ENCODE data around the gene DNER.
"Not testable (repeated sequence)": the region's sequence is repeated elsewhere in the genome, so short reads cannot be mapped to it uniquely, and the experiment has no call there.

Gene DNER

GRCh38 chr2:229562472-229563127 lies 151.8 kb downstream of the DNER start:
- no peak for DNase-seq

DNA sequence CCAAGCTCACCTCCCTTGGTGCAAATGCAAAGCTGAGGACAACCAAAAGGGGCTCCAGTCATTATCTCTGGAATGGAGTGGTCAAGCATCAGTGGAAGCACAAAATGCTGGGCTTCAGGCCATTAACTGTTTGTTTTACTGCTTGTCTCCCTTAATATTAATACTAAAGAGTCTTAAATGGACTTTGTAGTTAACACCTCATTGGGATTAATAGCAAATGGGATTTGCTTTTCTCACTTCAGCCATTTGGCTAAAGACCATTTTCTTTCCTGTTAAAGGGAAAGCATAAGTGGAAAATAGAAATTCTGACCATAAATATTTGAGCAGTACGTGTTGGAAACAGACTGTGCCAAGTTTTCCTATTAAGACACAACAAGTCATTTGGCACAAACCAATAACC lies 154.4 kb downstream of the DNER start:
- DNase-seq = no peak

DNA sequence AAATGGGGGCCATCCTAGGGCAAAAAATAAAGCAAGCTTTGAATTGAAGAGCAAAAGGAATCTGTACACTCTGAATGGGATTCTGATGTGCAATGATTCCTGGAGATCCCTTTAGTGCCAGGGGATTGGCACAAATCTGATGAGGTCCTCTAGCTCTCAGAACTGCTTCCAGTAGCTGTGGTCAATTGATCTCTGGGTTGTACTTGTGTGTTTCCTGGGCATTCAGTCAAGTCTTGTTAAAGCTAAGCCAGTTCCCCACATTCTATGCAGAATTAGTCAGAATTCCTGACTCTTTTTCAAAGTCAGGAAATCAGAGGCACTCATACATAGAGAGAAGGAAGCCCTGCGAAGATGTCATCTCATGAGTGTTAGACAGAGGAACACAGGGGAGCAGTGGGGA lies 161.3 kb downstream of the DNER start:
- DNase-seq = no peak

GRCh38 chr2:229543176-229543873 lies 171.0 kb downstream of the DNER start:
- DNase-seq = no peak

DNA sequence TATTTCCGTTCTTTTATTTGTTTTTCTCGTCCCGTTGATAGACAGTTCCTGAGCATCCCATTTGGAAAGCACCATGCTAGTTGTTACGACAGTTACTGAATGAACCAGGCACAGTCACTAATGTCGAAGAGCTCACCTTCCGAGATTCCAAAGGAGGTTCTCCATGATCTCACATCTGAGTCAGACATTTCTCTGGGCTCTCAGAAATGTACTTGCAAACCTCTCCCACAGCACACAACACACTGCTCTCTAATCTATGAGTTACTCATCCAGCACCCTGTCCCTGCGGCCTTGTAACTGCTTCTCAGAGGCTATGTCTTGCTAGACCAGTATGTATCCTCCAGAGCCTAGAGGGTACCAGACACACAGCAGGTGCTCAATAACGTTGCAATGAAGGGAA lies 174.7 kb downstream of the DNER start:
- no peak for DNase-seq

DNA sequence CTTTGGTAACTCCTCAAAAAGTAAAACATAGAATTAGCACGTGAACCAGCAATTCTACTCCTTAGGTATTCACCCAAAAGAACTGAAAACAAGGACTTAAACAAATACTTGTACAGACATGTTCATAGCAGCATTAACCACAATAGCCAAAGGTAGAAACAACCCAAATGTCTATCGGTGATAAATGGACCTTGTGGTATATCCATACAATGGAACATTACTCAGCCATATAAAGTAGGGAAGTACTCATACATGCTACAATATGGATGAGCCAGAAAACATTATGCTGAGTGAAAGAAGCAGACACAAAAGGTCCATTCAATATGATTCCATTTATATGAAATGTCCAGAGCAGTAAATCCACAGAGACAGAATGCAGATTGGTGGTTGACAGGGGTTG lies 182.8 kb downstream of the DNER start:
- DNase-seq = no peak

DNA sequence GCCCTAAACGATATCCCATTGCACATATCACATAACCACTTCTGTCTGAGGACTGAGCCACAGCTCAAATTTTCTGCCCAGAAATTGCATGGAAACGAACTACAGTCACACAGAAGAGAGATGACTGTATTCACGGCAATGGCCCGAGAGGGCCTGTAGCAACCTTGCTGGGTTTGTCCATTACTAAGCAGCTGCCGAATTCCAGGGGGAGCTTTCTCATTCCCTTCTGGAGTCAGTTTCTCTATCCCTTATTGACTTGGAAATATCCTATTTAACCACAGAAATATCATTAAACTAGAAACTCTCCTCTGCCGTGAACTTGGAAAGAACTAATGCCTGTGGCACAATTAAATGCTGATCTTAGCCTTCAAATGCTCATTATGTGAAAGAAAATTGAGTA lies 183.9 kb downstream of the DNER start:
- no peak for DNase-seq

GRCh38 chr2:229528846-229529245 lies 185.5 kb downstream of the DNER start:
- DNase-seq = no peak

DNA sequence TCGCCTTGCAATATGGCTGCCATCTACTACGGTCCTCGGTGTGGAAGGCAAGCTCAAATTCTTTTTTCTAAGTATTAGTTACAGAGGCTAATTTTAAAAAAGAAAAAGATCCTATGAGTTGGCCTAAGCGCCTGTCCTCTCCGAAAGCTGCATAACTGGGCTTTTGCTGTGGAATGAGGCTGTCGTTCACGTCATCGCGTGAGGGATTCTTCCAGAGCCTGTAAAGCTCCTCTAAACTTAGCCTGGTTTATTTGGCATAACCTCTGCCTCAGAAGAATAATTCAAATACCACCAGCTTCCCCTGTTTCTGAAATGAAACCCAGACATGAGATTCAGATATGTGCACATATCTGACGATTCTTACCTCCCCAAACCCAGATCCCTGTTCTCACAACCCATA lies 187.4 kb downstream of the DNER start:
- no peak for DNase-seq

GRCh38 chr2:229524799-229525198 lies 189.6 kb downstream of the DNER start:
- no peak for DNase-seq

- DNase-seq = no peak
Observed at GRCh38 chr2:229523663-229524062, 190.7 kb downstream of the DNER start.

DNA sequence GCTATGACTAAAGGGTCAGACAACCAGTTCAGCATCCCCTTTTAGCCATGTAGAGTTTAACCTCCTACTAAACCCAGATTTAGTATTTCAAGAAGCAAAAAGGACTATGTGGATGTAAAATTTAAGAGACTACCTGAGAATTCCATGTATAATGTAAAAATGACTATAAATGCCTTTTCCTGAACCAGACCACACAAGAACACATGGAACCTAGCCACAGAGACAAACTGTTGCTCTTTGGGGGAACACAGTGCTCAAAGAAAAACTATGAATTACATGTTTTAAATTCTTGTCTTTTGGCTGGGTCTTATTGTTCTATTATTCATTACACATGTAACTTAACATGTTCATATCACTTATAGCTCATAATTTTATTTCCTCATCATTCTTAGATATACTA lies 192.8 kb downstream of the DNER start:
- DNase-seq = no peak

DNA sequence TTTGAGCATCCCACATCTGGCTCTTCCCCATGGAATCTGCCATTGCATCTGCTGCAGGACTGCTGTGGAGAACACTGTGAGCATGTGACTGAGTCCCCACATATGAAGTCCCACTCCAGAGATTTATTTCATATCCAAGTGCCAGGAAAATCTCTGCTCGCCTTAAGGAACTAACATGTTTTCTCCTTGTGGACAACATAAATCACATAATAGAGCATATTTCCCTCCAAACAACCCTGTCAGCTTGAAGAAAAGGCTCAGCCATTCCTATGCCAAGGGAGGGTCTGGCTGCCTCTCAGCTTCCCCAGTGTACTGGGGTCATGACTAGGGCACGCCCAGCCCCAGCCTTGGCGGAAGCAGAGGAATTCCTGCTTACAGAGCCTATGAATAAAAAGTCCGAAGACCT lies 193.7 kb downstream of the DNER start:
- no peak for DNase-seq

GRCh38 chr2:229519655-229520430 lies 194.5 kb downstream of the DNER start:
- DNase-seq = no peak

GRCh38 chr2:229514273-229514895 lies 200.0 kb downstream of the DNER start:
- DNase-seq = no peak

DNA sequence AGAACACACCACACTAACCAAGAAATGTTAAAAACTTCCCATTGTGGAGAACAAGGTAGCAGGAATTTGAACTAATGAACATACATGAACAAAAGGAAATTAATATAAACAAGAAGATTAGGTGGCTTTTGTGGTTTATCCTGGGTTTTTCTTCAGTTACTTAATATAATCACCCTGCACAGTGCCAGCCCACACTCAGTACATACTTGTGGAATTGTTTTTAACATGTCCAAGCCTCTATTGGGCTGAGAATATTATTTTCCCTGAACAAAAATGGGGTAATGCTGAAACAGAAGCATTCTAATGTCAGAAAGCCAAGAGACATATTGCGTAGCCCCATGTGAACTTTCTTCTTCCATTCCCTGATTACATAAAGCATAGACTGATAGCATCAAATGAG lies 202.8 kb downstream of the DNER start:
- no peak for DNase-seq

DNA sequence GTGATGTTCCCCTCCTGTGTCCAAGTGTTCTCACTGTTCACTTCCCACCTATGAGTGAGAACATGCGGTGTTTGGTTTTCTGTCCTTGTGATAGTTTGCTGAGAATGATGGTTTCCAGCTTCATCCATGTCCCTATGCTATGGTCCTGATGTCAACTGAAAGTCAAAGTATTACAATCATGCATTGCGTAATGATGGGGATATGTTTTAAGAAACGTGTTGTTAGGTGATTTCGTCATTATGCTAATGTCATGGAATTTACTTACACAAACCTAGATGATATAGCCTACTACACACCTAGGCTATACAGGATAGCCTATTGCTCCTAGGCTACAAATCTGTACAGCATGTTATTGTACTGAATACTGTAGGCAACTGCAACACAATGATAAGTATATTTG lies 207.7 kb downstream of the DNER start:
- DNase-seq = not testable (repeated sequence)

- DNase-seq = no peak
Observed at GRCh38 chr2:229501051-229501794, 213.1 kb downstream of the DNER start.

DNA sequence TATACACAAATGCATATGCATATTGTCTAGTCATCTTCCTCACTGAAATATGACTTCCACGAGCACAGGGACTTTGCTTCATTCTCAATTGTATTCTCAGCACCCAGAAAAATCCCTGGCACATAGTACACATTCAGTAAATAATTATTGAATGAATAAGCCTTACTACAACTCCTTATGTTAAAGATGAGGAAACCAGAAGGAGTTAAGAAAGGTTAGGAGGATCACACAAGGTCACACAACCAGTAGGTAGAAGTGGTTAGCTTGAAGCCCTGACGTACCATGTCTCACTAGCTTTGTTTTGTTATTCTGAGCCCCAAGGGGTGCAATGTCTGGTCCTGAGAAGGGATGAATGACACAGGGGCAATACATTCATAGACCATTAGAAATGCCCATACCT lies 222.3 kb downstream of the DNER start:
- no peak for DNase-seq

DNA sequence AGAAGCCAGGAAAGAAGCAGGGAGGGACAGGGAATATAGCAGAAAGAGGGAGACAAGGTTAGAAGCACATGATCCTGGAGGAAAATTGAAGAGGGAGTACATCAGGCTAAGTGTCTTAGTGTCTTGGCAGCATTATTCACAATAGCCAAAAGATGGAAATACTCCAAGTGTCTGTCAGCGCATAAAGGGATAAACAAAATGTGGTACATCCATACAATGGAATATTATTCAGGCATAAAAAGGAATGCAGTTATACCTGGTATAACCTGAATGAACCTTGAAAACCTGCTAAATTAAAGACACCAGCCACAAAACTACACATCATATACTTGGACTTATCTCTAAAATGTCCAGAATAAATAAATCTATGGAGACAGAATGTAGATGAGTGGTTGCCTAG lies 224.2 kb downstream of the DNER start:
- DNase-seq = no peak

- no peak for DNase-seq
Observed at GRCh38 chr2:229489016-229489415, 225.3 kb downstream of the DNER start.

DNA sequence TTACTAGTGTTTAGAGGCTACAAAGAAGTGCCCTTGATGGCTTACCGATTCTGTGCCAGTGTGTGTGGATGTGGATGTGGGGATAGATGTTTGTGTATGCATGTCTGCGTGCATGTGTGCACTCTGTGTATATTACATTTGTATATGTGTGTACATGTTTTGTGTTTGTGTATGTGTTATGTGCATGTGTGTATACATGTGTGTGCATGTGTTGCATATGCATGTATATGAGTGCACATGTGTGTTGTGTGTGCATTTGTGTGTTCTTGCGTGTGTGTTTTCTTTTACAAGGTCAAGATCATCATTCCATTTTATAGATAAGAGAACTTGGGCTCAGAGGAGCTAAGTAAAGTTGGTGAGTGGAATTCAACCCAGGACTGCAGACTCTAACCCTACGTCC lies 226.1 kb downstream of the DNER start:
- DNase-seq = no peak

GRCh38 chr2:229486673-229487072 lies 227.7 kb downstream of the DNER start:
- DNase-seq = no peak
